HG03571 (cell line): Measurements from ENCODE around the gene AQR.
"Not testable (repeated sequence)": the region's sequence is repeated elsewhere in the genome, so short reads cannot be mapped to it uniquely, and the experiment has no call there.

Experiments used
- ATAC-seq: cut with Tn5 transposase; IDR thresholded peaks from one replicate; pipeline ENCODE4 v1.9.1; 2021; ENCODE audit not compliant: unreplicated experiment

AQR gene

DNA sequence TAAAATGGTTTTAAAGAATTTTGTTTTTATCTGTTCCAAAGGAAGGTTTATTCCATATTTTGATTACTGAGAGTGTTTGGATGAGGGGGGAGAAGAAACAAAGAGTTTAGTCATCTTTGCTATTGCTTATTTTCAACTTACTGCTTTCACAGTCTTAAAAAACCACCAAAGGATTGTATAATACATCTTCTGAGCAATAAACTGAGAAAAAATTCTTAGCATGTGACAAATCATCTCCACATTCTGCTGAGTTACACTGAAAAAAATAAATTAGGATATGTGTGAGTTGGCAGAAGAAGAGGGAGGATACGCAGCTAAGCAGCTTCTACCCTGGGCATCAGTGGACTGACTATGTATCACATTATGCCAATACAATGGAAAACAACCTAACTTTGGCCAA is 151.0 kb downstream of the AQR start:
- no peak for ATAC-seq

DNA sequence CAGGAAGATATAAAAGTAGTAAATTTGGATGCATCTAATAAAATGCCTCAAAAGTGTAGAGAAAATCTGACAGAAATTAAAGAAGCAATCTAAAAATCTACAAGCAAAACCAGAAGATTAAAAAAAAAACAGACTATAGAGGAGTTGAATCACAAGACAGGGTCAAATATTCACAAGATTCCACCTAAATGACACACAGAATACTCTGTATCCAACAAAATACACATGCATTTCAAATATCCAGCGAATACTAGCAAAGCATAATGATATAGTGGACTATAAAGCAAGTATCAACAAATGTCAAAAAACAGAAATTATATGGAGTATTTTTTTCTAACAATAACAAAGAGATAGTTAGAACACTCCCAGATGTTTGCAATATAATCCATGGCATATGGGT is 153.7 kb downstream of the AQR start:
- ATAC-seq, result no peak

DNA sequence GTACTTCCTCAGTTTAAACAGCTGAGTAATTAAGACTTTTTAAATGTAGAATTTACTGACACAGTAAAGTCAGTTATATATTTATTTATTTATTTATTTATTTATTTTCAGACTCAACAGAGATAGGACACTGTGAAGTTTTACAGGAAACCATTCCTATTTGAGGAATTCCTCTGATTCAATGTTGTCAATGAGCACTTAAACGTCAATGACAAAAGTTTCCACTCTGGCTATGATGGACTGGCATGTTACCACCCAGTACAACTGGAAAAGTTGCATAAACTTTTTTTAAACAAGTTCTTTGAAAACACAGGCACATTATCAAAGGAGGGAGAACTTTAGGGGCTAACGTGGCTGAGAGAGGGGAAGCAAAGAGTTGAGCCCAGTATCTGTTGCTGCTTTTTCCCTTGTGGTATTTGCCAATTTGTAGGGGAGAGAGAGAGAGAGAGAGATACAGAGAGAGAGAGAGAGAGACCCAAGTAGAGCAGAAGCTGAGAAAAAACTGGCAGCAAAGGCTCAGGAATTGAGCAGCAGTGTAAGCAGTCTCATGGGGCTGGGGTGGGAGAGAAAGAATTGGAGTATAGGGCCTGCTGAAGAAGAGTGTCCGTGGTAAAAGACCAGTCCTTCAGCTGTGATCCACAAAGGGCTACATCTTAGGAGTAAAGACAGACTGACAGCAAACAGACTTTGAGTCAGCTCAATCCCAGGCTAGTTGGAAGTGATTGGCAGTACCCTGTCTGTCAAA is 155.9 kb downstream of the AQR start:
- no peak for ATAC-seq

DNA sequence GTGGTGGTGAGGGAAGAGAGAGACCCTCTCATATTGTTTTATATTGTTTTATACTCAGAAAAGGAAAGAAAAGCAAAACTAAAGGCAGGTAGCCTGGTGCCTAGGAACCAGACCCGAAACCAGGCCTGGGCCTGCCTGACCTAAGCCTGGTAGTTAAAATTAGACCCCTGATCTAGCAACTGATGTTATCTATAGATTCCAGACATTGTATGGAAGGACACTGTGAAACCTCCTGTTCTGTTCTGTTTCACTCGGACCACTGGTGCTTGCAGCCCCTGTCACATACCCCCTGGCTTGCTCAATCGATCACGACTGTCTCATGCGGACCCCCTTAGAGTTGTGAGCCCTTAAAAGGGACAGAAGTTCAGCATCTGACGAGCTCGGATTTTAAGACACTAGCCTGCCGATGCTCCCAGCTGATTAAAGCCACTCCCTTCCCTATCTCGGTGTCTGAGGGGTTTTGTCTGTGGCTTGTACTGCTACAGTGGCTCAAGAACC is 156.6 kb downstream of the AQR start:
- ATAC-seq, result not testable (repeated sequence)

DNA sequence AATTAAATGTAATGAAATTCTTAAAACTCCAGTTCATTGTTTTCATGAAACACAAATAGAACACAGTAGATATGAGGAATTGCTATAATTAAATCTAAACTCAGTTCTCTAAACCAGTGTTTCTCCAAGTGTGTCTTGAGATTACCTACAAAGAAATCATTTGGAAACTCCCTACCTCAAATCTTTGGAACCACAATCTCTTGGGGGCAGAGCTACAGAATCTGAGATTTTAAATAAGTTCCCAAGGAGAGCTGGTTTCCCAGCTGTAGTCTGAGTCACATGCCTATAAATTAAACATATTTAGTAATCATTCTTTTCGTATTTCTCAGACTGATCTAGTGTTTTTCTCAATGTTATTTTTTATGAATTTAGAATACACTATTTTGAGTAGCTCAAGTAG is 157.2 kb downstream of the AQR start:
- no peak for ATAC-seq

DNA sequence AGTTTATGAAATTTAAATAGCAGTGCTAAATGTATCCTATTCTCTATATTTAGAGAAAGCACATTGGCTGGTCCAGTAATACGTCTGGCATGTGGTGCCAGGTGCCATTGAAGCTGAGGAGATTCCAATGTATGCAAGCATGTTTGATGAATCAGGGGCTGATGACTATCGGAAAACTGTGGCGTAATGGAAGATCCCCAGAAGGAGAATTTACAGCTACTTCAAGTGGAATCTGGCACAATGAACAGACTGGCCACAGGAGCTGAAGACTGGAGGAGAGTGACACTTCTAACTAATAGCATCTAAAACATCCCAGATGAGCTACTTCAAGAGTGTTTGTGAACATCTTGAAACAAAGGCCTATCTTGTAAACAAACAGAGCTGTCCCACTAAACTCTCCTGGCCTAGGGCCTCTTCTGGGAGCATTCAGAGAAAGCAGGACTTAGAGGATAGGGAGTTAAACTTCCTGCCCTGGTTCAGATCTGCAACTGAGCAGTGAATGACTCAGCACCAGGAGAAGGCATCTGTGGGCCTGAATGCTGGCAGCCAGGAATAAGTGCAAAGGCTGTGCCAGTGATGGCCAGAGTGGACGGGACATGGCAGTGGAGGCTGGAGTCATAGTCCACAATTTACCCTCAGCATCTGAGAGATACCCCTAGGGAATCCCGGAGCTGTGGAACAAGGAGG is 159.0 kb downstream of the AQR start:
- no peak for ATAC-seq

DNA sequence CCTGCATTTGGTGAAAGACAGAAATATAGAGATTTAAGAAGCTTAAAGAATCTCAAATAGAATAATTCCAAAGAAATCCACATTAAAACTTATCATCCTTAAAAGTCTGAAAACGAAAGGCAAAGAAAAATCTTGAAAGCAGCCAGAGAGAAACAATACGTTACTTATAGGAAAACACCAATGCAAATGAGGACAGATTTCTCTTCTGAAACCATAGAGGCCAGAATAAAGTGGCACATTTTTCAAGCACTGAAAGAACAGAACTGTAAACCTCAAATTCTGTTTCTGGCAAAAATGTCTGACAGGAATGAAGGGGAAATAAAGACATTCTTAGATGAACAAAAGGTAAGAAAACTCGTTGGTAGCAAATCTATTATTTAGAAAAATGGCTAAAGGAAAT is 160.4 kb downstream of the AQR start:
- no peak for ATAC-seq

DNA sequence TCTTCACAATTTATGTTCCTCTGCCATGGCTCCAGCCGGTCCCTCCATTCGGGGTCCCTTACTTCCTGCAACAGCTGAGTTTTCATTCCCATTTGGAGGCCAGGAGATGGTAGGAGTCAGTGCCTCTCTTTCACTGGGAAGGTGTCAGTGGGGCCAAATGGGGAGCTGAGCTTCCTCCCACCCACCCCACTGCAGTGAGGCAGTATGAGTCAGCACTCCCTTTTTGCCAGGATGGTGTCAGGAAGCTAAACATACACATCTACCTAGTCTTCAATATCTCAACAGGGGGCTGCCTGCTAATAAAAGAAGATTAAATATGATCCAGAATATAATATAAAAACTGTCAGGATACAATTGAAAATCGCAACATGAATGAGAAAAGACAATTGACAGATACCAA is 161.5 kb downstream of the AQR start:
- ATAC-seq, result no peak

DNA sequence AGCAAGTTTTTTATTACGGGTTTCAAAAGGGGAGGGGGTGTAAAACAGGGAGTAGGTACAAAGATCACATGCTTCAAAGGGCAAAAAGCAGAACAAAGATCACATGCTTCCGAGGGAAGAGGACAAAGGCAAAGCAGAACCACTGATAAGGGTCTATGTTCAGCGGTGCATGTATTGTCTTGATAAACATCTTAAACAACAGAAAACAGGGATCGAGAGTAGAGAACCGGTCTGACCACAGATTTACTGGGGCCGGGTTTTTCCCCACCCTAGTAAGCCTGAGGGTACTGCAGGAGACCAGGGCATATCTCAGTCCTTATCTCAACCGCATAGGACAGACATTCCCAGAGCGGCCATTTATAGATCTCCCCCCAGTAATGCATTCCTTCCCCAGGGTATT is 162.3 kb downstream of the AQR start:
- ATAC-seq, result not testable (repeated sequence)

DNA sequence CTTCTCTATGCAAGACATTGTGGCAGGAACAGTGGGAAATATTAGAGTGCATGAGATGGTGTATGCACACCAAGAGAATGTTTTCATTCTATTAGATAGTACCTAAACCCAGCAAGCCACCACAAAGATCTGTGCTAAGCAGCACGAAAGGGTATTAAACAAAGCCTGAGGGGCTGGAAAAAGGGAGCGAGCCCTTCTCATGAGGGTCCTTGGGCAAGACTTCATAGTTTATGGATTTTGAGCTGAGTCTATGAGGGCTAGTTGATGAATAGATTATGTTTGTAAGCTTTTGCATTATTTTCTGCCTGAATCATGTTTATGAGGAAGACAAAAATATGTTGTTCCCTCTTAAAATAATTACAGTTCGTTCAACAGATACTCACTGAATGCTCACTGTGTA is 164.8 kb downstream of the AQR start:
- no peak for ATAC-seq

DNA sequence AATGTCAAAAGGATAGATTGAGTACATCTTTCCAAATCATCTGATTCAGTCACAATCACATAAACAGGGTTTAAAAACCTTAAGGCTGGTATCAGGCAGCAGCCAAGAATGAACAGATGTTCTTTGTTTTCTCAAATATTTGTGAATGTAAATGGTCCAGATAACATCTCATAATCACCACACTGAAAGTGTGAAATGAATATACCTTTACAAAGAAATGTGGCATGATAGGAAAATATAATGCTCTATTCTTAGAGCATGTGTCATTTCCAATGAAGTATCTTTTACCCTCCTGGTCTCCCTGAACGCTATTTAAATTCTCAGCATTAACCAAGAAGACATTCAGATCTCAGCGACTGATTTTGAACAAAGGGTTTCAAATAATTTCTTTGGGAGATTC is 165.4 kb downstream of the AQR start:
- no peak for ATAC-seq

DNA sequence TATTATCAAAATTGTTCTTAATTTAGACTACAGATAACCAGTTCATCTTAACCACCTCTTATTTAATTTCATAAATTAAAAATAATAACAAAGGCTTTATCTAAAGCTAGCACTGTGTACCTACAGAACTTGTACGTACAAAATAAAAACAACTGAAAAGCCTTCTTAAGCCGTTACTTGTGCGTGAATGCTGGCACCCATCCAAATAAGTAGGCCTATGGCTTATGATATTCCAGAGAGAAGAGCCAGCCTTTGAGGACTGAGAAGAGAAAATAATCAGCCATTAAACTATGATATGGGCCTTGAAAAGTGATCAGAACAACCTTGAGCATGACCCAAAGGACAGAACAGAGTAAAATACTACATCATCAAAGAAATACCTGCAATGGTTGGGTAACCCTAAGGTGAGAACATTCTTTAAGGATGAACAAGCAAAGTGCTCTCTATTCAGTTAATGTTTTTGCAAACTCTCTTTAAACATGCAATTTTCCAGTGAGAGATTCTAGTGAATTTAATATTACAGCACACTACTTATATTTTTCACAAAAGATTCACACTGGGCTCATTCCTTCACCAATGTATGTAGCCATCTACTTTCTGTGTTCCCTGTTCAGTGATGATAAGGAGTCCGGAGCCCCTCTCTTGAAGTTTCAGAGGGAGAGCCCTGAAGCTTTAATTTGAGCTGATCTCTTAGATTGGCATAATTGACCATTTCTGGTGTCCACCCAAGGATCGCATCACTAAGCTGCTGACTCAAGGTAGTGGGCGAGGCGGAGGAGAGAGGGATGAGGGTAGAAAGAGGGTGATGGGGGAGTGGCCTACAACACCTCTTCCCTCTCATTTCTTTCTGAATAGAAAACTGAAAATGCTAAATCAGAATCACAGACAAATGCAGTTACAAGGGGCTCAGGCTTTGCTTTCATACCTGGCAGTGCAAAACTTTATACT is 166.5 kb downstream of the AQR start:
- no peak for ATAC-seq

DNA sequence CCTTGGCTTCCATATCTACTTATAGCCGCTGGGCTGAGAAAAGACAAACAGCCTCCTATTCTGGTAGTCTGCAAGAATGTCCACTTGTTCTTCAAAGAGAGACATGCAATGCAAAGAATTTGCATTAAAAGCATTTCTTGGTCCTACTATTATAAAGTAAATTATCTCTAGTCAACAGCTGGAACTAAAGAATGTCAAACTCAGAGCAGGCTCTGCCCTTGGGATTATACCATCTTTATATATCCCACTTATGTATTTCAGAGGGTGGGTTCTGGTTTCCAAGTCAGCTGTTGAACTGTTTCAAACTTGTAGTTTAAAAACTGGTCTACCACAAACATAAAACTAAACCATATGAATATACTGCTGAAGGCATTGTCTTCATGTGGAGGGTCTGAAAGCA is 167.2 kb downstream of the AQR start:
- no peak for ATAC-seq
